Measurements from ENCODE around the gene C12orf54.
"Not testable (repeated sequence)": the region's sequence is repeated elsewhere in the genome, so short reads cannot be mapped to it uniquely, and the experiment has no call there.

Gene C12orf54

GRCh38 chr12:48508987-48509386, 26.7 kb downstream of the C12orf54 start:
- DNase-seq (ENCODE audit: low read depth) = no peak
- TF ChIP-seq POLR2A (IDR thresholded peaks at IDR 0.05; ENCODE audit: extremely low read depth, insufficient read length) = no peak
- TF ChIP-seq CTCF (IDR thresholded peaks at IDR 0.05; ENCODE audit: low read depth, low read length) = no peak
- no peak for TF ChIP-seq MYC (IDR thresholded peaks at IDR 0.05; ENCODE audit: low read depth, low read length)
- no peak for TF ChIP-seq MAX (IDR thresholded peaks at IDR 0.05; ENCODE audit: low read depth, low read length)
- H3K4me3 ChIP-seq (ENCODE audit: low read depth, low read length) = no peak overlapping the region

GRCh38 chr12:48510111-48510510, 27.8 kb downstream of the C12orf54 start:
- DNase-seq (ENCODE audit: low read depth) = no peak
- TF ChIP-seq MAX (IDR thresholded peaks at IDR 0.05; ENCODE audit: low read depth, low read length) (no peak), POLR2A (IDR thresholded peaks at IDR 0.05; ENCODE audit: extremely low read depth, insufficient read length) (no peak), CTCF (IDR thresholded peaks at IDR 0.05; ENCODE audit: low read depth, low read length) (no peak), MYC (IDR thresholded peaks at IDR 0.05; ENCODE audit: low read depth, low read length) (no peak)
- no peak overlapping the region for H3K4me3 ChIP-seq (ENCODE audit: low read depth, low read length)

- TF ChIP-seq POLR2A (IDR thresholded peaks at IDR 0.05; ENCODE audit: extremely low read depth, insufficient read length) = no peak
- no peak for TF ChIP-seq MYC (IDR thresholded peaks at IDR 0.05; ENCODE audit: low read depth, low read length)
- no peak for TF ChIP-seq CTCF (IDR thresholded peaks at IDR 0.05; ENCODE audit: low read depth, low read length)
- TF ChIP-seq MAX (IDR thresholded peaks at IDR 0.05; ENCODE audit: low read depth, low read length) = no peak
- H3K4me3 ChIP-seq (ENCODE audit: low read depth, low read length) = no peak overlapping the region
- no peak for DNase-seq (ENCODE audit: low read depth)
Measured at GRCh38 chr12:48512855-48513254, 30.6 kb downstream of the C12orf54 start.

GRCh38 chr12:48514728-48515127, 32.4 kb downstream of the C12orf54 start:
- no peak for TF ChIP-seq MYC (IDR thresholded peaks at IDR 0.05; ENCODE audit: low read depth, low read length)
- DNase-seq (ENCODE audit: low read depth) = no peak
- no peak overlapping the region for H3K4me3 ChIP-seq (ENCODE audit: low read depth, low read length)

GRCh38 chr12:48520381-48520780, 38.1 kb downstream of the C12orf54 start:
- H3K4me3 ChIP-seq (ENCODE audit: low read depth, low read length); DNase-seq (ENCODE audit: low read depth): not testable (repeated sequence)

GRCh38 chr12:48525332-48525731, 43.0 kb downstream of the C12orf54 start, which contains the start of gene OR8S1:
TSS of gene OR8S1 (plus strand) at chr12:48525632. CDS start at chr12:48525632, 0 bp downstream.
- TF ChIP-seq MAX (IDR thresholded peaks at IDR 0.05; ENCODE audit: low read depth, low read length) (no peak), MYC (IDR thresholded peaks at IDR 0.05; ENCODE audit: low read depth, low read length) (no peak)
- H3K4me3 ChIP-seq (ENCODE audit: low read depth, low read length) = no peak within 1 kb of the TSS
- no peak for DNase-seq (ENCODE audit: low read depth)

GRCh38 chr12:48527891-48528670, 45.8 kb downstream of the C12orf54 start:
- H3K4me3 ChIP-seq (ENCODE audit: low read depth, low read length) = no peak overlapping the region
- no peak for DNase-seq (ENCODE audit: low read depth)
- TF ChIP-seq MYC (IDR thresholded peaks at IDR 0.05; ENCODE audit: low read depth, low read length) = no peak
- no peak for TF ChIP-seq MAX (IDR thresholded peaks at IDR 0.05; ENCODE audit: low read depth, low read length)
- TF ChIP-seq POLR2A (IDR thresholded peaks at IDR 0.05; ENCODE audit: extremely low read depth, insufficient read length) = no peak
- TF ChIP-seq CTCF (IDR thresholded peaks at IDR 0.05; ENCODE audit: low read depth, low read length) = no peak

Data from NB4 (cell line).